GM12875 (cell line): Measurements from ENCODE around the gene CERS5.

ENCODE experiments used
- H3K4me3 ChIP-seq: one replicate; pipeline ENCODE4 v1.5.1; 2011; ENCODE audit warnings: low read depth, low read length, control low read depth
- TF ChIP-seq, protein P1 (sequence below): IDR thresholded peaks from 2 replicates; pipeline ENCODE4 v1.5.1; 2011; ENCODE audit warnings: low read depth, mild to moderate bottlenecking, control low read depth, inconsistent platforms, low read length, moderate library complexity, borderline replicate concordance; ENCODE audit not compliant: insufficient read depth

Gene CERS5

GRCh38 chr12:50207424-50207823 lies 40.3 kb upstream of the CERS5 start:
- no peak overlapping the region for H3K4me3 ChIP-seq
- TF ChIP-seq, protein P1, sequence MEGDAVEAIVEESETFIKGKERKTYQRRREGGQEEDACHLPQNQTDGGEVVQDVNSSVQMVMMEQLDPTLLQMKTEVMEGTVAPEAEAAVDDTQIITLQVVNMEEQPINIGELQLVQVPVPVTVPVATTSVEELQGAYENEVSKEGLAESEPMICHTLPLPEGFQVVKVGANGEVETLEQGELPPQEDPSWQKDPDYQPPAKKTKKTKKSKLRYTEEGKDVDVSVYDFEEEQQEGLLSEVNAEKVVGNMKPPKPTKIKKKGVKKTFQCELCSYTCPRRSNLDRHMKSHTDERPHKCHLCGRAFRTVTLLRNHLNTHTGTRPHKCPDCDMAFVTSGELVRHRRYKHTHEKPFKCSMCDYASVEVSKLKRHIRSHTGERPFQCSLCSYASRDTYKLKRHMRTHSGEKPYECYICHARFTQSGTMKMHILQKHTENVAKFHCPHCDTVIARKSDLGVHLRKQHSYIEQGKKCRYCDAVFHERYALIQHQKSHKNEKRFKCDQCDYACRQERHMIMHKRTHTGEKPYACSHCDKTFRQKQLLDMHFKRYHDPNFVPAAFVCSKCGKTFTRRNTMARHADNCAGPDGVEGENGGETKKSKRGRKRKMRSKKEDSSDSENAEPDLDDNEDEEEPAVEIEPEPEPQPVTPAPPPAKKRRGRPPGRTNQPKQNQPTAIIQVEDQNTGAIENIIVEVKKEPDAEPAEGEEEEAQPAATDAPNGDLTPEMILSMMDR, result no peak

DNA sequence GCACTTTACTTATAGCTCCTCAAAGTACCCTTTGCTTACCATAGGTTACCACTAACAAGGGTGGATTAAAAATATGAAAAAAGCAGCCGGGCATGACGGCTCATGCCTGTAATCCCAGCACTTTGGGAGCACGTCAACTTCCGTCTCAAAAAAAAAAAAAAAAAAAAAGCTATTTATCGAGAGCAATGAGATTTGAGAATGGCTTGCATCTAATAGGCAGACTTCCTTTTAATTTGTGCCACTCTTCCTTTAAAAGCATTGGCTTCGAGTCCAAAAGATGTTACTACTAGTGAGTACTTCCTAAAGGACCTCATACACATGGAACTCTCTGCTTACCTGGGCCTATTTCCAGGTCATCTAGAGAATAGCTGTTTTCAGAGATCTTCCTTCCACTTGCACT lies 38.5 kb upstream of the CERS5 start:
- TF ChIP-seq, protein P1, result no peak
- H3K4me3 ChIP-seq, result no peak overlapping the region

GRCh38 chr12:50203691-50204090 lies 36.5 kb upstream of the CERS5 start:
- H3K4me3 ChIP-seq, result no peak overlapping the region
- TF ChIP-seq, protein P1, result no peak

- no peak overlapping the region for H3K4me3 ChIP-seq
- TF ChIP-seq, protein P1, result no peak
These were observed 34.9 kb upstream of the CERS5 start for GRCh38 chr12:50201987-50202521.

DNA sequence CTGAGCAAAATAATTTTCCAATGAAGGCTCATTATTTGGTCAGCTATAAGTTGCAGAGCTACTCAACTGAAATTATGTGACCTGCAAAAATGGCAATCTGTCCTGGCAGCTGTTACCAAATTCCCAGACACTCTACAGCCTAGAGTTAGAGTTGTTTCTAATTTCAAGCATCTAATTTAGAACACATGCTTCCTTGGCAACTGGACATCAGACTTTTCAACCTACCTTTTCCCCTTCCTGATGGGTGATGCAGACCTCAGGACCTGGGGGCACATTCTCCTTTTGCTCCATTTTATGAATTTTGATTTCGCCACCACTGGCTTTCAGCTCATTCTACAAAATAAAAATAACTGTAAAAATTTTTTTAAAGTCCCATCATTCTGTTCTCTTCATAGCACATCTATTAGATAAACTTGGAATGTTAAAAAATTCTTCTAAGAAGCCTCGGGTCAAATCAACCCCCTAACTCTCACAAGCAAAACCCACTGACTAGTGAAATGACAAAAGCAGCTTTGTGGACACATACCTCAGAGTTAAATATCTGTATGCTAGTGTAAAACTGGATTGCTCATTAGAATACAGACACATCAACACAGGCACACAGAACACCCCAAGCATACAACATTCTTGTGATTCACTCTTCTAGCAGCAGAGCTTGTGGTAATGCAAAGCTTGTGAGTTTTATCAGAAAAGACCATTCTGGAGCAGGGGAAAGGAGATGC lies 33.5 kb upstream of the CERS5 start:
- no peak overlapping the region for H3K4me3 ChIP-seq
- TF ChIP-seq, protein P1, result no peak

GRCh38 chr12:50198829-50199228 lies 31.7 kb upstream of the CERS5 start:
- no peak overlapping the region for H3K4me3 ChIP-seq
- TF ChIP-seq, protein P1, result no peak

DNA sequence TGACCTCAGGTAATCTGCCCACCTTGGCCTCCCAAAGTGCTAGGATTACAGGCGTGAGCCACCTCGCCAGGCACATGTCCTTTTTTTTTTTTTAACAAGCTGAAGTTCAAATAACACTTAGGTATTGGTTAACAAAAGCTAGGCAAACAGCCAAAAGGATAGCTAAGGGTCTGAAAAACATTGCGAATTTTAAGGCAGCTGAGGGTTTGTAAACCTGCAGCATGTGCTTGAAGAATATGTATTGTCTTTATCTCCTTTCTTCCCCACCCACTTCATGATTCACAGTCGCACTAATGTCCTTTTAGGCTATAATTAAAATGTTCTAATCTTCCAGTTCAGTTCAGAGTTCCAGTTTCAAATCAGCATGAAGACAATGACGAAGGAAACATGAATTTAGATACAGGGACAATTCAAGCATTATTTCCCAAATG lies 30.1 kb upstream of the CERS5 start:
- TF ChIP-seq, protein P1, result no peak
- no peak overlapping the region for H3K4me3 ChIP-seq
